ENCODE data around the gene ORC3. TPM values are rescaled to one million over a fixed set of nuclear protein-coding genes. Genes with fewer than 3 reads are reported as not detected.

The ORC3 gene
- total RNA-seq, 2 donors from 2014 or later, result 14.5 to 21.4 TPM

DNA sequence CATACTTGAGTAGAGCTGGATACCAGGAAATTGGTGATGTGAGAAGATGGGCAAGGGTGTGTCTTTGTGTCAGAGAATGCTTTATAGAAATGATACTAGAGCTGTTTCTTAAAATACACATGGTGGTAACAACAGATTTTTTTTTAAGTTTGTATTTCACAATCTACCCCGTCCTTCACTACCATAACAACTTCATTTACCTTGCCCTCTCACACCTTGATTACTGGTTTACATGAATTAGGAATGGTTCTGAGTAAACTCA is 45.5 kb upstream of the ORC3 start:
- peaks cover 20% of the 10 kb centered on the region for H3K36me3 ChIP-seq
- TF ChIP-seq, protein P1, sequence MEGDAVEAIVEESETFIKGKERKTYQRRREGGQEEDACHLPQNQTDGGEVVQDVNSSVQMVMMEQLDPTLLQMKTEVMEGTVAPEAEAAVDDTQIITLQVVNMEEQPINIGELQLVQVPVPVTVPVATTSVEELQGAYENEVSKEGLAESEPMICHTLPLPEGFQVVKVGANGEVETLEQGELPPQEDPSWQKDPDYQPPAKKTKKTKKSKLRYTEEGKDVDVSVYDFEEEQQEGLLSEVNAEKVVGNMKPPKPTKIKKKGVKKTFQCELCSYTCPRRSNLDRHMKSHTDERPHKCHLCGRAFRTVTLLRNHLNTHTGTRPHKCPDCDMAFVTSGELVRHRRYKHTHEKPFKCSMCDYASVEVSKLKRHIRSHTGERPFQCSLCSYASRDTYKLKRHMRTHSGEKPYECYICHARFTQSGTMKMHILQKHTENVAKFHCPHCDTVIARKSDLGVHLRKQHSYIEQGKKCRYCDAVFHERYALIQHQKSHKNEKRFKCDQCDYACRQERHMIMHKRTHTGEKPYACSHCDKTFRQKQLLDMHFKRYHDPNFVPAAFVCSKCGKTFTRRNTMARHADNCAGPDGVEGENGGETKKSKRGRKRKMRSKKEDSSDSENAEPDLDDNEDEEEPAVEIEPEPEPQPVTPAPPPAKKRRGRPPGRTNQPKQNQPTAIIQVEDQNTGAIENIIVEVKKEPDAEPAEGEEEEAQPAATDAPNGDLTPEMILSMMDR (IDR thresholded peaks at IDR 0.05), result no peak
- no peaks in the 10 kb centered on the region for H3K27me3 ChIP-seq
- no peaks in the 10 kb centered on the region for H3K9me3 ChIP-seq
- no peak for DNase-seq (ENCODE audit: low spot score)
- H3K27ac ChIP-seq, result no peak overlapping the region
- peaks cover 0 to 6% of the 10 kb centered on the region in 2 donors for H3K4me1 ChIP-seq
- no peak overlapping the region for H3K4me3 ChIP-seq

DNA sequence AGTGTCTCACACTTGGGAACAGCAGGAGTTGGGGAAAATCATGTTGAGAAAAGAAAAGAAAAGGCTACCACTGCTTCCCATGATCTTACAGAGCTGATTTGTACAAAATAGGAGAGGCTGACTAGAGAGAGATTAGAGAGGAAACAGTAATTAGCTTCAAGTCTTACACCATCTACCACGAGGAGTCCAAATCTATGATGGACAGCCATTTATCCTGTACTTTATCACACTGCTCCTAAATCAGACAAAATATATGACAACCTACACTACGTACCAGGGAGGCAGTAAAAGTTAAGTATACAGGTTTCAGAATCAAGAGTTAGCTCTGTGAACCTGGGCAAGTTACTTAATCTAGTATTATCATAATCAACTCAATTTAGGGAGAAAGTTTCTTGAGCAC is 38.1 kb upstream of the ORC3 start:
- Histone ChIP-seq H3K4me1 (no peaks in the 10 kb centered on the region), H3K27me3 (no peaks in the 10 kb centered on the region), H3K4me3 (no peak overlapping the region), H3K36me3 (no peaks in the 10 kb centered on the region), H3K9me3 (no peaks in the 10 kb centered on the region), H3K27ac (no peak overlapping the region)
- TF ChIP-seq, protein P1 (IDR thresholded peaks at IDR 0.05), result no peak
- DNase-seq (ENCODE audit: low spot score), result no peak

DNA sequence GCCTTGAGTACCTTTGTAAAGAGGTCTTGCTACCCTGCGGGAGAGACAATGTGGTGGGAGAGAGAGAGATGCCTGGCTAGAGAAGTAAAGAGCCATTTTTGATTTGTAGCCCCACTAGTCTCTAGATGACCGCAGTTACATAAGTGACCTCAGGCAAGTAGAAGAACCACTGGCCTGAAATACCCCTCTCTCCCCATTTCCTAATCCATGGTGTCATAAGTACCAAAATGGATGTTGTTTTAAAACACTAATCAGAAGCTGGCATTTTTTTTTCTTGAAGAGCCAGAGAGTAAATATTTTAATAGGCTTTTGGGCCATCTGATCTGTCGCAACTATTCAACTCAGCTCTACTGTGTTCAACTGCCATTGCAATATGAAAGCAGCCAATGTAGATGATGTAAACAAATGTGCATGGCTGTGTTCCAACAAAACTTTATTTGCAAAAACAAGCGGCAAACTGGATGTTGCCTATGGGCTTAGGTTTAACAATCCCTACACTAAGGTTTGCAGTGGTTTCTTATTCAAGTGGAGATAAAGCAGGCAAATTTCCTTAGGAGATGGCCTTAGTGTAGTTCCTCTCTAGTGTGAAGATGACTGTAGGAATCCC is 36.7 kb upstream of the ORC3 start:
- Histone ChIP-seq H3K27ac (no peak overlapping the region), H3K4me3 (no peak overlapping the region), H3K4me1 (no peaks in the 10 kb centered on the region), H3K36me3 (no peaks in the 10 kb centered on the region), H3K9me3 (no peaks in the 10 kb centered on the region), H3K27me3 (no peaks in the 10 kb centered on the region)
- DNase-seq (ENCODE audit: low spot score), result no peak
- TF ChIP-seq, protein P1 (IDR thresholded peaks at IDR 0.05), result no peak

DNA sequence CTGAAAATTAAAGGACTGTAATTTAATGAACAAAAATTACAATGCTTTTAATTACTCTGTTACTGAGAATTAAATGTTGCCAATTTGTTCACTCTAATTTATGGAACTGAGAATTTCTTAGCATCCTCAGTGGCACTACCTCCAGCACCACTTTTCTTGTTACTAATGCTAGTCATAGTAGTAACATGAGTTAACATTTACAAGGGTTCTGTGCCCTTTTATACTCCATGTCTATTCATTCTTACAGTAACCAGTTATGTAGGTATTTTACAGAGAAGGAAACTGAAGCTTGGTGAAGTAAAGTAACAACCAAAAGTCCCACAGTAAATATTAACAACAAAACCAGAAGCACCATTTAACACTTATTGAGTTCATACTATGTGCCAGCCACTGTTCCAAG is 34.4 kb upstream of the ORC3 start:
- DNase-seq (ENCODE audit: low spot score), result no peak
- Histone ChIP-seq H3K27ac (no peak overlapping the region), H3K4me3 (no peak overlapping the region), H3K36me3 (peaks cover 8% of the 10 kb centered on the region), H3K9me3 (no peaks in the 10 kb centered on the region), H3K4me1 (no peaks in the 10 kb centered on the region), H3K27me3 (no peaks in the 10 kb centered on the region)
- TF ChIP-seq, protein P1 (IDR thresholded peaks at IDR 0.05), result no peak

DNA sequence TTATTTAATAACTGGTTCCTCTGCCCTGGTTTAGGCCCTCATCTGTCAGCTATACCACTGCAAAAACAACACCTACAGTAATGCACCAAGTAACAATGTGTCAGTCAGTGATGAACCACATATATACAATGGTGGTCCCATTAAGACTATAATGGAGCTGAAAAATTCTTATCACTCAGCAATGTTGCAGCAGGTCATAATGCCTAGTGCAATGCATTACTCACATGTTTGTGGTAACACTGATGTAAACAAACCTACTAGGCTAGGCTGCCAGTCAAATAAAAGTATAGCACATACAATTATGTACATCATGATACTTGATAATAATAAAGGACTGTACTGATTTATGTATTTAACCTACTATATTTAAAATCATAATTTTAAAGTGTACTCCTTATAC is 31.5 kb upstream of the ORC3 start:
- Histone ChIP-seq H3K27me3 (no peaks in the 10 kb centered on the region), H3K9me3 (no peaks in the 10 kb centered on the region), H3K4me3 (no peak overlapping the region), H3K4me1 (no peaks in the 10 kb centered on the region), H3K27ac (no peak overlapping the region), H3K36me3 (peaks cover 25% of the 10 kb centered on the region)
- TF ChIP-seq, protein P1 (IDR thresholded peaks at IDR 0.05), result no peak
- DNase-seq (ENCODE audit: low spot score), result no peak

DNA sequence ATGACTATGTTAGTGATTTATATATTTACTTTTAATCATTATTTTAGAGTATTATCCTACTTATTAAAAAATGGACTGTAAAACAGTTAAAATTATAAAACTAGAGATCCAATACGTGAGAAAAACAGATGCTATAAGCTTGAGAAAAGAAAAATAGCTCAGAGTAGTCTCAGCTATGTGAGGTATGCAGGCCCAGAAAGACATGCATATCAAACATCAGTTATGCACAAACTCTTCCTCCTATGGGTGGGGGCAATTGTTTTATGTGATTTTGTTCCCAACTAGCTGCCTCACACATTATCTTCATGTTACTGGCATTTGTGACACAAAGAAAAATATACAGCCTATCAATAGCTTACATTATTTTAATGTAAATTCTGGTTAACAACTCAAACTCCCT is 28.9 kb upstream of the ORC3 start:
- TF ChIP-seq, protein P1 (IDR thresholded peaks at IDR 0.05), result no peak
- Histone ChIP-seq H3K4me1 (no peaks in the 10 kb centered on the region), H3K27ac (no peak overlapping the region), H3K4me3 (no peak overlapping the region), H3K27me3 (no peaks in the 10 kb centered on the region), H3K36me3 (peaks cover 30% of the 10 kb centered on the region), H3K9me3 (no peaks in the 10 kb centered on the region)
- no peak for DNase-seq (ENCODE audit: low spot score)

Data from right atrium auricular region (tissue), 2 donors.